Amygdala (tissue), 56 donors: ENCODE measurements around the gene ARHGEF38.
A peak's percentile ranks its signal among the peaks of the same experiment; 100 is the strongest.
"Not testable (repeated sequence)": the region's sequence is repeated elsewhere in the genome, so short reads cannot be mapped to it uniquely, and the experiment has no call there.

ENCODE experiments used
- DNase-seq, 56 donors: peaks; one replicate each; lab custom pipeline; 2025; lab: John Stamatoyannopoulos, UW

The ARHGEF38 gene

GRCh38 chr4:105708181-105709080 lies 156.0 kb downstream of the ARHGEF38 start, which contains the start of the genes GSTCD and INTS12:
TSS of gene GSTCD (plus strand) at chr4:105708784. CDS start at chr4:105717614, 8,830 bp downstream.
TSS of gene INTS12 (minus strand) at chr4:105708689. CDS start at chr4:105700005, 8,684 bp downstream.
- DNase-seq, result peak; percentile 47 to 97 (median 86)

- DNase-seq, result peak in 7 of 56 donors; percentile 24 to 54 (median 31)
Measured at GRCh38 chr4:105709081-105709450, 156.6 kb downstream of the ARHGEF38 start.

GRCh38 chr4:105710012-105710600 lies 157.7 kb downstream of the ARHGEF38 start:
- DNase-seq, result no peak

- no peak for DNase-seq
Measured at GRCh38 chr4:105710678-105711077, 158.3 kb downstream of the ARHGEF38 start.

GRCh38 chr4:105712766-105713165 lies 160.3 kb downstream of the ARHGEF38 start:
- no peak for DNase-seq

- DNase-seq, result no peak
Measured at GRCh38 chr4:105714071-105714521, 161.7 kb downstream of the ARHGEF38 start.

GRCh38 chr4:105714932-105715331 lies 162.5 kb downstream of the ARHGEF38 start:
- no peak for DNase-seq

GRCh38 chr4:105715692-105716278 lies 163.4 kb downstream of the ARHGEF38 start:
- DNase-seq, result no peak

GRCh38 chr4:105719204-105719603 lies 166.8 kb downstream of the ARHGEF38 start:
- no peak for DNase-seq

- DNase-seq, result no peak
Measured at GRCh38 chr4:105725623-105726022, 173.2 kb downstream of the ARHGEF38 start.

- not testable (repeated sequence) for DNase-seq
Measured at GRCh38 chr4:105729895-105730294, 177.5 kb downstream of the ARHGEF38 start.
